ENCODE measurements around the gene OCRL. TPM values are rescaled to one million over a fixed set of nuclear protein-coding genes. Genes with fewer than 3 reads are reported as not detected.
A peak's percentile ranks its signal among the peaks of the same experiment; 100 is the strongest.

The OCRL gene
- total and polyA plus RNA-seq, 2 of the 13 experiments (the other 11 are each of a cell fraction or from before 2014, with no cell fraction given), result 13.4 to 32.0 TPM

- TF ChIP-seq, protein P1, sequence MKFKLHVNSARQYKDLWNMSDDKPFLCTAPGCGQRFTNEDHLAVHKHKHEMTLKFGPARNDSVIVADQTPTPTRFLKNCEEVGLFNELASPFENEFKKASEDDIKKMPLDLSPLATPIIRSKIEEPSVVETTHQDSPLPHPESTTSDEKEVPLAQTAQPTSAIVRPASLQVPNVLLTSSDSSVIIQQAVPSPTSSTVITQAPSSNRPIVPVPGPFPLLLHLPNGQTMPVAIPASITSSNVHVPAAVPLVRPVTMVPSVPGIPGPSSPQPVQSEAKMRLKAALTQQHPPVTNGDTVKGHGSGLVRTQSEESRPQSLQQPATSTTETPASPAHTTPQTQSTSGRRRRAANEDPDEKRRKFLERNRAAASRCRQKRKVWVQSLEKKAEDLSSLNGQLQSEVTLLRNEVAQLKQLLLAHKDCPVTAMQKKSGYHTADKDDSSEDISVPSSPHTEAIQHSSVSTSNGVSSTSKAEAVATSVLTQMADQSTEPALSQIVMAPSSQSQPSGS (CRISPR knock-in tag; IDR thresholded peaks at IDR 0.05), result peak; percentile 84
- TF ChIP-seq, protein P2, sequence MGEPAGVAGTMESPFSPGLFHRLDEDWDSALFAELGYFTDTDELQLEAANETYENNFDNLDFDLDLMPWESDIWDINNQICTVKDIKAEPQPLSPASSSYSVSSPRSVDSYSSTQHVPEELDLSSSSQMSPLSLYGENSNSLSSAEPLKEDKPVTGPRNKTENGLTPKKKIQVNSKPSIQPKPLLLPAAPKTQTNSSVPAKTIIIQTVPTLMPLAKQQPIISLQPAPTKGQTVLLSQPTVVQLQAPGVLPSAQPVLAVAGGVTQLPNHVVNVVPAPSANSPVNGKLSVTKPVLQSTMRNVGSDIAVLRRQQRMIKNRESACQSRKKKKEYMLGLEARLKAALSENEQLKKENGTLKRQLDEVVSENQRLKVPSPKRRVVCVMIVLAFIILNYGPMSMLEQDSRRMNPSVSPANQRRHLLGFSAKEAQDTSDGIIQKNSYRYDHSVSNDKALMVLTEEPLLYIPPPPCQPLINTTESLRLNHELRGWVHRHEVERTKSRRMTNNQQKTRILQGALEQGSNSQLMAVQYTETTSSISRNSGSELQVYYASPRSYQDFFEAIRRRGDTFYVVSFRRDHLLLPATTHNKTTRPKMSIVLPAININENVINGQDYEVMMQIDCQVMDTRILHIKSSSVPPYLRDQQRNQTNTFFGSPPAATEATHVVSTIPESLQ (CRISPR knock-in tag; conservative IDR thresholded peaks at IDR 0.05), result no peak; the same call in 1 of the 2 replicates
- TF ChIP-seq ATRX (CRISPR knock-in tag; IDR thresholded peaks at IDR 0.05; ENCODE audit: borderline replicate concordance), result no peak
- no peak for TF ChIP-seq ZNF879 (CRISPR knock-in tag; IDR thresholded peaks at IDR 0.05)
- TF ChIP-seq RERE (CRISPR knock-in tag; IDR thresholded peaks at IDR 0.05; ENCODE audit: low read depth), result peak; percentile 94
- no peak for TF ChIP-seq AGO1 (IDR thresholded peaks at IDR 0.05; ENCODE audit: low read depth, low read length, poor library complexity, severe bottlenecking)
- TF ChIP-seq MAFF (IDR thresholded peaks at IDR 0.05; ENCODE audit: low read depth, low read length), result no peak
- TF ChIP-seq CREB1 (IDR thresholded peaks at IDR 0.05), result peak; percentile 39; the same call in 1 of the 2 replicates
- TF ChIP-seq CREB1 (CRISPR knock-in tag; IDR thresholded peaks at IDR 0.05), result peak; percentile 57
- TF ChIP-seq GATA4 (IDR thresholded peaks at IDR 0.05; ENCODE audit: borderline replicate concordance, low read depth), result peak; percentile 59; the same call in 1 of the 2 replicates
- no peak for TF ChIP-seq ZNF674 (CRISPR knock-in tag; IDR thresholded peaks at IDR 0.05; ENCODE audit: low read depth)
- no peak for TF ChIP-seq ZFY (CRISPR knock-in tag; IDR thresholded peaks at IDR 0.05)
- peak; percentile 81 for TF ChIP-seq SOX5 (CRISPR knock-in tag; IDR thresholded peaks at IDR 0.05; ENCODE audit: borderline replicate concordance)
- no peak for TF ChIP-seq SNRNP70 (IDR thresholded peaks at IDR 0.05; ENCODE audit: low read depth, low read length)
- no peak for TF ChIP-seq IRF9 (CRISPR knock-in tag; IDR thresholded peaks at IDR 0.05; ENCODE audit: borderline replicate concordance)
- TF ChIP-seq, protein P3, sequence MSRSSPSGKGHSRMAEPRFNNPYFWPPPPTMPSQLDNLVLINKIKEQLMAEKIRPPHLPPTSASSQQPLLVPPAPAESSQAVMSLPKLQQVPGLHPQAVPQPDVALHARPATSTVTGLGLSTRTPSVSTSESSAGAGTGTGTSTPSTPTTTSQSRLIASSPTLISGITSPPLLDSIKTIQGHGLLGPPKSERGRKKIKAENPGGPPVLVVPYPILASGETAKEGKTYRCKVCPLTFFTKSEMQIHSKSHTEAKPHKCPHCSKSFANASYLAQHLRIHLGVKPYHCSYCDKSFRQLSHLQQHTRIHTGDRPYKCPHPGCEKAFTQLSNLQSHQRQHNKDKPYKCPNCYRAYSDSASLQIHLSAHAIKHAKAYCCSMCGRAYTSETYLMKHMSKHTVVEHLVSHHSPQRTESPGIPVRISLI (CRISPR knock-in tag; IDR thresholded peaks at IDR 0.05; ENCODE audit: borderline replicate concordance), result peak; percentile 43; the same call in 1 of the 2 replicates
- TF ChIP-seq KAT7 (CRISPR knock-in tag; IDR thresholded peaks at IDR 0.05; ENCODE audit: borderline replicate concordance), result no peak
- TF ChIP-seq RNF2 (conservative IDR thresholded peaks at IDR 0.05; ENCODE audit: low read depth), result no peak
Observed at GRCh38 chrX:129525162-129525561, 14.9 kb upstream of the OCRL start (continued).

Measured in HepG2 (cell line).